HCT116 (cell line): ENCODE measurements around the gene FAM98B. TPM values are rescaled to one million over a fixed set of nuclear protein-coding genes. Genes with fewer than 3 reads are reported as not detected.

Source experiments
- ATAC-seq: fragments of 200-7000 bp; cut with Tn5 transposase; 2 replicates; pipeline ENCODE4 v1.9.1; 2020; ENCODE audit warnings: mild to moderate bottlenecking, moderate library complexity
- BruUV-seq: library from RNA; stranded (reverse); fragments of 400-500 nt; replicated peaks from 2 replicates; lab custom pipeline; 2021; lab: Mats Ljungman, UMichigan
- CTCF ChIA-PET: fragments of 300-600 bp; sonication (Branson Sonifier 250); formaldehyde crosslinking; loops from one replicate; lab custom pipeline; 2021; ENCODE audit warnings: antibody characterized with exemption; lab: Charles Lee
- POLR2A ChIA-PET: fragments of 300-600, 350-600 bp; sonication (Branson Sonifier 250); formaldehyde crosslinking; loops from one replicate; lab custom pipeline; 2021; ENCODE audit warnings: antibody characterized with exemption; lab: Charles Lee
- RAD21 ChIA-PET, 2 experiments: fragments of 300-600 bp; sonication (Branson Sonifier 250); formaldehyde crosslinking; loops; one replicate each; lab custom pipeline; 2023; ENCODE audit warnings: low total read pairs in 2 of 2; ENCODE audit not compliant: uncharacterized antibody in 2 of 2, unreplicated experiment in 2 of 2, low non-redundant PET in 1 of 2; lab: Charles Lee
- DNase-seq: peaks from one replicate; pipeline ENCODE4 v3.0.0-alpha.2; 2010; ENCODE audit warnings: low read depth, low spot score
- H2AFZ ChIP-seq: fragments of 200-600 bp; shearing (Covaris generic), sonication (generic); 2 replicates; pipeline ENCODE4 v1.6.1; 2017; ENCODE audit warnings: low read depth, mixed run types, mixed read lengths, antibody characterized with exemption, low read length; ENCODE audit not compliant: poor library complexity, severe bottlenecking
- H3K27ac ChIP-seq: 2 replicates; pipeline ENCODE4 v1.5.1; 2012; ENCODE audit warnings: low read depth, low read length
- H3K27me3 ChIP-seq: fragments of 200-600 bp; sonication (generic); 2 replicates; pipeline ENCODE4 v1.6.1; 2016; ENCODE audit warnings: mixed run types, low read length, mixed read lengths; ENCODE audit not compliant: insufficient read depth
- H3K36me3 ChIP-seq, 2 experiments: fragments of 200-500 bp in 1 of 2; fragments of 200-600 bp in 1 of 2; sonication (Bioruptor generic) in 1 of 2; sonication (generic) in 1 of 2; 2 replicates each; pipeline versions ENCODE4 v1.5.1 to v1.6.1; 2014 to 2016; ENCODE audit warnings: low read length in 2 of 2, inconsistent platforms in 1 of 2, mixed read lengths in 1 of 2, mixed run types in 1 of 2; ENCODE audit not compliant: insufficient read depth in 2 of 2, control insufficient read depth in 1 of 2
- H3K4me1 ChIP-seq, 2 experiments: fragments of 200-600 bp in 1 of 2; sonication (generic) in 1 of 2; 2 replicates each; pipeline versions ENCODE4 v1.5.1 to v1.6.1; 2012 to 2017; ENCODE audit warnings: low read length in 2 of 2, inconsistent platforms in 1 of 2, mild to moderate bottlenecking in 1 of 2, mixed read lengths in 1 of 2, mixed run types in 1 of 2, moderate library complexity in 1 of 2; ENCODE audit not compliant: insufficient read depth in 2 of 2, control insufficient read depth in 1 of 2
- H3K4me2 ChIP-seq: fragments of 200-600 bp; sonication (generic); 2 replicates; pipeline ENCODE4 v1.6.1; 2017; ENCODE audit warnings: mixed run types, low read length, mixed read lengths
- H3K4me3 ChIP-seq, 2 experiments: fragments of 200-600 bp in 1 of 2; sonication (generic) in 1 of 2; replicated peaks in 1 of 2; 2 replicates each; pipeline ENCODE4 v1.5.1; 2011 to 2016; ENCODE audit warnings: low read length in 2 of 2, control low read depth in 1 of 2, low read depth in 1 of 2, mild to moderate bottlenecking in 1 of 2, mixed read lengths in 1 of 2, mixed run types in 1 of 2
- H3K79me2 ChIP-seq: fragments of 200-600 bp; sonication (generic); 2 replicates; pipeline ENCODE4 v1.6.1; 2017; ENCODE audit warnings: mild to moderate bottlenecking, mixed run types, low read length, moderate library complexity, mixed read lengths; ENCODE audit not compliant: insufficient read depth
- H3K9ac ChIP-seq: fragments of 200-600 bp; sonication (generic); 2 replicates; pipeline ENCODE4 v1.6.1; 2016; ENCODE audit warnings: low read length, mixed read lengths
- H3K9me2 ChIP-seq: fragments of 200-600 bp; sonication (generic), shearing (Covaris generic); 2 replicates; pipeline ENCODE4 v1.6.1; 2017; ENCODE audit warnings: mixed run types, mild to moderate bottlenecking, moderate library complexity; ENCODE audit not compliant: insufficient read depth
- H3K9me3 ChIP-seq, 2 experiments: fragments of 200-500 bp in 1 of 2; fragments of 200-600 bp in 1 of 2; sonication (Bioruptor generic) in 1 of 2; sonication (generic) in 1 of 2; 2 replicates each; pipeline ENCODE4 v1.6.1; 2014 to 2017; ENCODE audit warnings: low read length in 2 of 2, mixed read lengths in 2 of 2, inconsistent platforms in 1 of 2, low read depth in 1 of 2, mild to moderate bottlenecking in 1 of 2, mixed run types in 1 of 2, moderate library complexity in 1 of 2; ENCODE audit not compliant: control insufficient read depth in 1 of 2, insufficient read depth in 1 of 2
- H4K20me1 ChIP-seq: fragments of 200-600 bp; sonication (generic), shearing (Covaris generic); 2 replicates; pipeline ENCODE4 v1.6.1; 2017; ENCODE audit warnings: mixed run types, mild to moderate bottlenecking, moderate library complexity; ENCODE audit not compliant: insufficient read depth
- ATF3 ChIP-seq: IDR thresholded peaks from 2 replicates; pipeline ENCODE4 v1.6.1; 2012
- CEBPB ChIP-seq: IDR thresholded peaks from 2 replicates; pipeline ENCODE4 v1.6.1; 2012; ENCODE audit warnings: low read depth
- EZH2 ChIP-seq: fragments of 200-600 bp; sonication (generic); IDR thresholded peaks from 2 replicates; pipeline ENCODE4 v1.6.1; 2017; ENCODE audit warnings: antibody characterized with exemption, mixed run types
- FOSL1 ChIP-seq: IDR thresholded peaks from 2 replicates; pipeline ENCODE4 v1.6.1; 2012; ENCODE audit warnings: low read depth
- MAX ChIP-seq: IDR thresholded peaks from 2 replicates; pipeline ENCODE4 v1.6.1; 2012
- POLR2A ChIP-seq: IDR thresholded peaks from 2 replicates; pipeline ENCODE4 v1.7.0; 2011; ENCODE audit warnings: borderline replicate concordance; ENCODE audit not compliant: insufficient read depth, insufficient read length; ENCODE audit errors: extremely low read depth
- POLR2AphosphoS5 ChIP-seq: IDR thresholded peaks from 2 replicates; pipeline ENCODE4 v1.6.1; 2011; ENCODE audit warnings: mild to moderate bottlenecking, low read depth, low read length, moderate library complexity
- RAD21 ChIP-seq: IDR thresholded peaks from 2 replicates; pipeline ENCODE4 v1.6.1; 2012; ENCODE audit warnings: low read depth, mild to moderate bottlenecking
- SIN3A ChIP-seq: IDR thresholded peaks from 2 replicates; pipeline ENCODE4 v1.6.1; 2012; ENCODE audit warnings: low read depth
- SP1 ChIP-seq: IDR thresholded peaks from 2 replicates; pipeline ENCODE4 v1.6.1; 2012; ENCODE audit warnings: low read depth
- YY1 ChIP-seq: IDR thresholded peaks from 2 replicates; pipeline ENCODE4 v1.6.1; 2011; ENCODE audit warnings: low read length, low read depth, moderate library complexity, mild to moderate bottlenecking; ENCODE audit not compliant: insufficient replicate concordance; ENCODE audit errors: extremely low read depth
- ZBTB33 ChIP-seq: IDR thresholded peaks from 2 replicates; pipeline ENCODE4 v1.6.1; 2011; ENCODE audit warnings: mild to moderate bottlenecking, low read length, moderate library complexity; ENCODE audit not compliant: insufficient replicate concordance; ENCODE audit errors: extremely low read depth
- ZFX ChIP-seq: fragments of 450-650 bp; IDR thresholded peaks from 2 replicates; pipeline ENCODE4 v1.6.1; 2017
- intact Hi-C: fragments of 100-400 bp; cut with micrococcal nuclease; formaldehyde crosslinking; loops from 2 replicates; pipeline ENCODE4 v1.10.0; 2022
- total RNA-seq: library from RNA; stranded (reverse); gene quantifications from one replicate; pipeline ENCODE4 v1.2.1, GENCODE V29; 2021; ENCODE audit not compliant: unreplicated experiment

FAM98B gene
- total RNA-seq, 1 experiment from 2014 or later, result 44.3 TPM

- TF ChIP-seq ZBTB33 (no peak), SP1 (no peak), ZFX (no peak), POLR2AphosphoS5 (no peak), FOSL1 (no peak), ATF3 (no peak), POLR2A (no peak), RAD21 (no peak), SIN3A (no peak), CEBPB (no peak)
- TF ChIP-seq, all 23 proteins: peak for 0
These were observed 80.8 kb downstream of the FAM98B start (continued) for GRCh38 chr15:38534691-38535090.

- ChIA-PET CTCF (no interaction called here), POLR2A (no interaction called here), RAD21 (no interaction called here)
- no peaks in the 10 kb centered on the region for H3K9me3 ChIP-seq
- no peak overlapping the region for H3K9ac ChIP-seq
- no peaks in the 10 kb centered on the region for H3K36me3 ChIP-seq
- no peak overlapping the region for H3K27ac ChIP-seq
- no peaks in the 10 kb centered on the region for H3K9me2 ChIP-seq
- intact Hi-C loops, result no loop called here
- no TSS peak for BruUV-seq
- H3K4me1 ChIP-seq, result 0 out of 4 replicates have a peak, but pooled peaks cover 3 to 9% of the 10 kb centered on the region in 2 experiments
- H4K20me1 ChIP-seq, result no peaks in the 10 kb centered on the region
- no peak overlapping the region for H3K4me3 ChIP-seq
- DNase-seq (no peak), ATAC-seq (no peak)
- no peak overlapping the region for H3K4me2 ChIP-seq
- H3K27me3 ChIP-seq, result no peaks in the 10 kb centered on the region; the same call in 1 of the 2 replicates
- no peak for TF ChIP-seq ATF3
- no peak for TF ChIP-seq EZH2
- no peak for TF ChIP-seq SP1
- TF ChIP-seq SIN3A, result no peak
- TF ChIP-seq POLR2A, result no peak
- TF ChIP-seq YY1, result no peak
- no peak for TF ChIP-seq RAD21
- TF ChIP-seq MAX, result no peak
- no peak for TF ChIP-seq CEBPB
- TF ChIP-seq, all 23 proteins: peak for 0
- no peak overlapping the region for H2AFZ ChIP-seq
- H3K79me2 ChIP-seq, result no peaks in the 10 kb centered on the region
These were observed 81.7 kb downstream of the FAM98B start for GRCh38 chr15:38535491-38536200.
